ENCODE data around the gene PZP.
"Not testable (repeated sequence)": the region's sequence is repeated elsewhere in the genome, so short reads cannot be mapped to it uniquely, and the experiment has no call there.

PZP gene

DNA sequence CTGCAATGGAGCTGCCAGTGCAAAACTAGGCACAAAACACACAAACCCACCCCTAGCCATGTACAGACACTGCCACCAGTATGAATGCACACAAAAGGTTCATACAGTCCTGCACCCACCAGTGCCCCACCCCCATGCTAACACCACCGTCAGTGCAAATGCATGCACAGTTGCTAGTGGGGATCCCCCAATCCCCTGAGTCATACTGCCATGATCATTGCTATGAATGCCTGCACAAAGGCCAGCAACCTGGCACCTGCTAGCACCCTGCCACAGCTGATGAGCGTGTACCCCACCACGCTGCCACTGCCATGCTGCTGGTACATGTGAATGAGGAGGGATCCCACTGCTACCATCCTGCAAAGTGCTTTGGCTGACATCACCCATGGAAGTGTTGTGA, 23.9 kb downstream of the PZP start:
- no peak for DNase-seq (ENCODE audit: low read depth in 2 of 2)

DNA sequence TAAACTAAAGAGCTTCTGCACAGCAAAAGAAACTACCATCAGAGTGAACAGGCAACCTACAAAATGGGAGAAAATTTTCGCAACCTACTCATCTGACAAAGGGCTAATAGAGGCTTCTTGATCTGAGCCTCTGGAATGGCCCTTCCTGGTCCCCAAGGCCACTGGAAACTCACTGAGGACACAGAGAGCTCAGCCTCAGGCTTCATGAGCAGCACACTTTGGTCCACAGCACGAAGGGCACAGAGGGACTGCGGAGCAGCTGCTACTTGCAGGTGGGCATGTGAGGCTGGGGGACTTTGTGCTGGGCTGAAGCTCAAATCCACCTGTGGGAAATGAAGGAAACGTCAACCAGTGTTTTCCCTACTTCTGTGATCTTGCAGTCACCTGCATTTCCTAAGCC, 27.4 kb downstream of the PZP start:
- DNase-seq (ENCODE audit: low read depth in 2 of 2) = no peak

GRCh38 chr12:9179781-9180180, 28.4 kb downstream of the PZP start:
- DNase-seq (ENCODE audit: low read depth in 2 of 2) = no peak

GRCh38 chr12:9169979-9170634, 38.1 kb downstream of the PZP start:
- no peak for DNase-seq (ENCODE audit: low read depth in 2 of 2)

- DNase-seq (ENCODE audit: low read depth in 2 of 2) = not testable (repeated sequence)
These were observed 40.9 kb downstream of the PZP start for GRCh38 chr12:9167345-9167744.

- no peak for DNase-seq (ENCODE audit: low read depth in 2 of 2)
These were observed 44.8 kb downstream of the PZP start for GRCh38 chr12:9163392-9163791.

DNA sequence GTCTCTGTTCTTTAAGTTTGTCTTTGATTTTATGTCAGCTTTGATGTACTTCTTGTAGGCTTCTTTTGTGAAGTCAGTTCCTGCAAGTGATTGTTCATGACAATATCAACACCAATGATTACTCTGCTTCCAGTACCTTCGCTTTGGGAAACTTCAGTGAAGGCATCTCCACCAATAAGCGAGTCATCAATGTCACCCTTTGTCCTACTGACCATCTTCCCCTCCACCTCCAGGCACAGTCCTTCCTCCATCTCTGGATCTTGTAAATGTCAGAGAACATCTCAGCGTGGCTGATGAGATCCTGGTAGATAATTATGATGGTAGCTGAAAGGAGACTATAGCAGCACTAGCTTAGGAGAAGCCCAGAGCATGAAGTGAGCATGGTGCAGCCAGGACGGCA, 52.1 kb downstream of the PZP start:
- no peak for DNase-seq (ENCODE audit: low read depth in 2 of 2)

- no peak for DNase-seq (ENCODE audit: low read depth in 2 of 2)
These were observed 58.8 kb downstream of the PZP start for GRCh38 chr12:9149372-9149771.

- no peak for DNase-seq (ENCODE audit: low read depth in 2 of 2)
These were observed 59.3 kb downstream of the PZP start for GRCh38 chr12:9148926-9149325.

GRCh38 chr12:9147461-9147860, 60.7 kb downstream of the PZP start:
- no peak for DNase-seq (ENCODE audit: low read depth in 2 of 2)

- DNase-seq (ENCODE audit: low read depth in 2 of 2) = no peak
These were observed 63.5 kb downstream of the PZP start for GRCh38 chr12:9144730-9145106.

DNA sequence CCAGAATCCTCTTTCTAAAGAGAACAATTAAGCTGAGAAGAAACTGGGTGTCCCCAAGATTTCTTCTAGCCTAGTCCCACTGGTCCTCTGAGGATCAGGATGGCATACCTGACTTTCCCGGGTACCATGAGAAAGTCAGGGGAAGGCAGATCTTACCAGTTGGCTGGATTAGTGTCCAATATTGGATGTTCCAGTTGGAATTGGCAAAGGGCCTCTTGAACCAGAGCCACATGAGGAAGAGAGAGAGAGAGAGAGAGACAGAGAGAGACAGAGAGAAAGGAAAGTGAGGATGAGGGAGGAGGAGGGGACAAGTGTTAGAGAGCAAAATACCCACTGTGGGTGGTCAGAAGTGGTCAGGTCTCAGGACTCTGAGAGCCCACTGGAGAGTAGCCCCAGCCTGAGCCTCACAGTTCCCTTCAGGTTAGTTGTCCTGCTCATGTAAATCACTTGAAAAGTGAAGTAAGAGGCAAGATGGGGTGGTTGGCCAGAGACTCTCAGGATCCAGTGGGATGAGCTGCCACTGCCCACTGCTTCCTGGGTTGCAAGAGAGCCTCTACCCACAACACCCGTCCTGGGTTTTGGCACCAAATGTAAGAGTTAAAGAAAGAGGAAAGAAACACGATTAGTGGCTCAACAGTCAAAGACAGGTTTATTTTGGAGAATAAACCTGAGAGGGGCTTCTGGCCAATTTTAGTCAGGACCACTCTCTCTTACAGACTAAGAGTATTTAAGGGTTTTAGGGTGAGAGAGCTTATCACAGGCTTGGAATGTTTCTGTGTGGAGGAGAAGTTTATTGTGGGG, 64.1 kb downstream of the PZP start:
- DNase-seq (ENCODE audit: low read depth in 2 of 2) = no peak

DNA sequence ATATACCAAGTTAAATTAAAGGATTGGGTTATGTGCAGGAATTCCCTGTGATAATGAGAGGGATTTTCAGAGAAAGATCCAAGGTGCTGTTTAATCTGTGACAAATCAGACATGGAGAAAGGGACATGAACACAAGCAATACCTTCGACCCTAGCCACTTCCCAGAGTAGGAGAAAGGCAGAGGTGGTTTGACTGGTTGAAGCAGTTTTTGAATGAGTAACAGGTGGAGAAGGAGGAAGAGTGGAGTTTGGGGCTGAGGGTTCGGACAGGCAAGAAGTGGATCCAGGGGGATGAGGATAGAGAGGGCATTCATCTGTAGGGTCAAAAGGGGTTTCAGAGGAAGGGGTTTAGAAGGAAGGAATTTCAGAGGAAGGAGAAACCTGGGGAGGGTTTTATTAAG, 65.1 kb downstream of the PZP start:
- DNase-seq (ENCODE audit: low read depth in 2 of 2) = no peak

GRCh38 chr12:9139588-9140290, 68.5 kb downstream of the PZP start:
- not testable (repeated sequence) for DNase-seq (ENCODE audit: low read depth in 2 of 2)

GRCh38 chr12:9135903-9136310, 72.3 kb downstream of the PZP start:
- DNase-seq (ENCODE audit: low read depth in 2 of 2) = no peak

DNA sequence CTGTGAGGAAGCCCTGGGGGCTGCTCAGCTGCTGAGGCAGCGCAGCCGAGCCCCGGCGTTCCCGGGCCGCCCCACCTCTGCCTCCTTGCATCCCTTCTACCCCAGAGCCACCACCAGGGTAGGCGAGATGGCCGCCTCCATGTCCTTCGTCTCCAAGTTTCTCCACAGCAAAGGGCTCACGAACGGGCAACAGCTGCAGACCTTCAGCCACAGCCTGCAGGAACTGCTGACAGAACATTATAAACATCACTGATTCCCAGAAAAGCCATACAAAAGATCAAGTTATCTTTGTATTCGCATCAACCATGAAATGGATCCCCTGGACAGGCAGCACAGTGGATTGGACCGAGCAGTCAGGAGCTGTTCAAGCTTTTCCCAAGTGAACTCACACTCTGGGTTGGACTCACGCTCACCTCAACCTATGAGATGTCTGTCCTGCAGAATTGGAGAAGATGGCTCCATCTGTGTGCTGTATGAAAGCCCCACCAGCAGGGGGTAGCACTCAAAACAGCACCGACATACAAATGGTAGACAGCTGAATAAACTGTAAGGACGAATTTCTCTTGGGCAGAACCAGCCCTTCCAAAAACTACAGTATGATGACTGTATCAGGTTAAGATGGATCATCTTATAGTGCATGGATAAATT, 73.1 kb downstream of the PZP start:
- DNase-seq (ENCODE audit: low read depth in 2 of 2) = no peak

DNA sequence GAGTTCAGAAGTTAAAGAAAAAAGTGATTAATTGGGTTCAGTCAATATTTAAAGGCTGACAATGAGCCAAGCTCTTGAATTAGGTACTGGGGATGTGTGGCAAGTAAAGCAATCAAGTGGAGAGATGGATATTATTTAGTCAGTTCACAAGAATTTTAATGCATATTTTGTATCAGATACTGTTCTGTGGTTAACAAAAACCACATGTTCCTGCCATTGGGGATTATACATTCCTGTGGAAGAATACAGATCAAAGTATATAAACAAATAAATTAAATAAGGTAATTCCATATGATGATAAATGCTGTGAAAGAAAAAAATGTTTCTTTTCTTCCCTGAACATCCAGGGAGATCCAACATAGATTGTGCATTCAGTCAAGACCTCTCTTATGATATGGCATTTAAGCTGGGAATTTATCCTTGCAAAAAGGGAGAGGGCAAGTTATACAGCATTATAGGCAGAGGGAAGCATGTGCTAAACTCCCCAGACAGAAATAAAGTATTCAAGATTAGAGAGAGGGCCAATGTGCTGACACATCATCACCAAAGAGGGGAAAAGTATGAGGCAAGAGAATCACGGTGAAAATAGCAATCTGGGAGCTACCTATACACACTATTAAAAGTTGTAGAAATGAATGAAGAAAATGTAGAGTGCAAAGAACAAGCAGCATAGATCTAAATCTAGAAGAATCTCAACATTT, 74.8 kb downstream of the PZP start:
- DNase-seq (ENCODE audit: low read depth in 2 of 2) = no peak

- DNase-seq (ENCODE audit: low read depth in 2 of 2) = no peak
These were observed 76.1 kb downstream of the PZP start for GRCh38 chr12:9132008-9132535.

GRCh38 chr12:9130244-9130643, 78.0 kb downstream of the PZP start:
- DNase-seq (ENCODE audit: low read depth in 2 of 2) = no peak

- no peak for DNase-seq (ENCODE audit: low read depth in 2 of 2)
These were observed 80.1 kb downstream of the PZP start for GRCh38 chr12:9127936-9128663.

- DNase-seq (ENCODE audit: low read depth in 2 of 2) = no peak
These were observed 80.7 kb downstream of the PZP start for GRCh38 chr12:9127484-9127883.
